Effector memory CD4-positive, alpha-beta T cell (primary cell): ENCODE measurements around the gene MYO1B.

Source experiments
- DNase-seq, 3 donors: peaks; one replicate each; pipeline ENCODE4 v3.0.0-alpha.2; 2020
- H3K27ac ChIP-seq: 2 replicates; pipeline ENCODE4 v1.7.0; 2013; ENCODE audit warnings: mild to moderate bottlenecking, low read length, moderate library complexity; ENCODE audit not compliant: insufficient read depth, poor library complexity, severe bottlenecking
- H3K27me3 ChIP-seq: replicated peaks from 2 replicates; pipeline ENCODE4 v1.7.0; 2013; ENCODE audit warnings: mild to moderate bottlenecking, low read length; ENCODE audit not compliant: insufficient read depth, control insufficient read depth, poor library complexity, severe bottlenecking
- H3K36me3 ChIP-seq: 2 replicates; pipeline ENCODE4 v1.7.0; 2013; ENCODE audit warnings: mild to moderate bottlenecking, low read length, moderate library complexity; ENCODE audit not compliant: control insufficient read depth, insufficient read depth
- H3K4me1 ChIP-seq: 2 replicates; pipeline ENCODE4 v1.7.0; 2013; ENCODE audit warnings: low read length, mild to moderate bottlenecking; ENCODE audit not compliant: control insufficient read depth, insufficient read depth, poor library complexity, severe bottlenecking
- H3K4me3 ChIP-seq: 2 replicates; pipeline ENCODE4 v1.7.0; 2013; ENCODE audit warnings: low read length, low read depth, mild to moderate bottlenecking; ENCODE audit not compliant: insufficient read depth, poor library complexity, severe bottlenecking
- H3K9me3 ChIP-seq: 2 replicates; pipeline ENCODE4 v1.7.0; 2013; ENCODE audit warnings: mild to moderate bottlenecking, low read length, moderate library complexity; ENCODE audit not compliant: control insufficient read depth

Gene MYO1B

DNA sequence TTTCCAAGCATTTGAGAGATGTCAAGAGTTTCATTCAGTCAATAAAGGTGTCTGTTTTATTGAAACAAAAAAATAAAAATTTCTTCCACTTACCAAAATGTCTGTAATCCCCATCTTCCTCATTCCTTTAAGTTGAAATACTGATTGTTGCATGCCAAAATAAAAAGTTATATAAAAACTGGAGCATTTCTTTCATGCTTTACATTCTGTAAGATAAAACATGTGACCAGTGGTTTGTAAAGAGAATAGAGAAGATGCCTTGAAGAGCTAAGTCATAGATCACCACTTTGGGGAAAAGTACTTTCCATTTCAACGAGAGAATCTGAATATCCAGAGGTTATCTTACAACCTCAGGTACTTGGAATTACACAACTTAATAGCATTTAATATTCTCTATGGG, 35.9 kb upstream of the MYO1B start:
- Histone ChIP-seq H3K27me3 (no peaks in the 10 kb centered on the region), H3K4me1 (no peaks in the 10 kb centered on the region), H3K4me3 (no peak overlapping the region), H3K9me3 (no peaks in the 10 kb centered on the region), H3K27ac (no peak overlapping the region), H3K36me3 (no peaks in the 10 kb centered on the region)
- no peak for DNase-seq

DNA sequence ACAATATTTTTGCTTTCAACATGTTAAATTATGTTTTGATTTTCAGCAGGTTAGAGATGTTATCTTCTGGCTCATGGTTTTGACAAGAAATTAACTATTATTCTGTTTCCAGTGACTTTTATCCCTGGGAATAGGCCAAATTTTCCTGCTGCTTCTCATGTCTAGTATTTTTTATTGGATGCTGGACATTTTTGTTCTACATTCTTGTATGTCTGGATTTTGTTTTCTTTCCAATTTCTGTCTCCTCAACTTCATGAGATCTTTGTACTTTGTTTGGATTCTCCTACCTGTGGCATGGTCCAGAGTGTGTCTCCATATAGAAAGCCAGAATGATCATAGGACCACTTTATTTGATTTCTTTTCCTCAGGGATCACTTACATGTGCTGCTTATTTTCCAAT, 33.1 kb upstream of the MYO1B start:
- no peaks in the 10 kb centered on the region for H3K27me3 ChIP-seq
- no peak for DNase-seq
- no peaks in the 10 kb centered on the region for H3K9me3 ChIP-seq
- no peak overlapping the region for H3K4me3 ChIP-seq
- no peak overlapping the region for H3K27ac ChIP-seq
- H3K36me3 ChIP-seq = no peaks in the 10 kb centered on the region
- no peaks in the 10 kb centered on the region for H3K4me1 ChIP-seq

DNA sequence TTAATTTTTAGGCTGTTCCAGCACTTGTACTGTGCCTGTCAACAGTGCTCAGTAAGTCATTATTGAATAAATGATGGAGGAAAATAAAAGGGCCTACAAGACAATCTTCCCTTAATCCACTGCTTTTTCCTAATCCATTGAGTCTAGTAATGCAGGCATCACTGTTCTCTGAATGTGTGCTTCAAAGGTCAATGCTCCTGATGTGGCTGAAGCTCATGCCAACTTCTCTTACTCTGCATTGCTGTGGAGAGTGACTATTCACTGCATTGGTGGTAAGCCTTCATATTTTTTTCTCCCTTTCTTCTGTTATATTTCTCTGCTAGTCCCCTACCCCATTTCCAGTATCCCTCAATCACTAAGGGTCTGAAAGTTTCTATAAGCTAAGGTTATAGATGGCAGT, 31.9 kb upstream of the MYO1B start:
- H3K36me3 ChIP-seq = no peaks in the 10 kb centered on the region
- no peaks in the 10 kb centered on the region for H3K27me3 ChIP-seq
- H3K4me1 ChIP-seq = no peaks in the 10 kb centered on the region

DNA sequence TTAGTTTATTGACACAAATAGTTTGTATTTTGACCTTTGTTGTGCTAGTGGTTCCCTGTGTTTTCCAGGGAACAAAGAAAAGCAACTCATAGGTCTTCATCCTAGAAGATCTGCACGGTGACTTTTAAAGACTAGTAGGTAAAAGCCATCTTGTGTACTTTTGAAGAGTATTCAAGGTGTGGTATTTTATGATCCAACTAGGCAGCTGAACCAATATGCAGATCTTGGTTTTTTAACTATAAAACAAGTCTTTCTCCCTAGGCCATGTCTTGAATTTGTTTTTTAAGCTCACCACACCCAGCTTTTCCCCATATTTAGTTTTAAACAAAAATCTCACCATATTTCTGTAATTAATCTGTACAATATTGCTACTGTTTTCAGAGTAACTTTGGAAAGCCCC, 30.0 kb upstream of the MYO1B start:
- Histone ChIP-seq H3K4me1 (no peaks in the 10 kb centered on the region), H3K27ac (no peak overlapping the region), H3K4me3 (no peak overlapping the region), H3K27me3 (no peaks in the 10 kb centered on the region), H3K9me3 (no peaks in the 10 kb centered on the region), H3K36me3 (no peaks in the 10 kb centered on the region)
- DNase-seq = no peak

More for the DNA sequence above, 31.9 kb upstream of the MYO1B start:
- H3K27ac ChIP-seq = no peak overlapping the region
- DNase-seq = no peak
- H3K9me3 ChIP-seq = no peaks in the 10 kb centered on the region
- no peak overlapping the region for H3K4me3 ChIP-seq

DNA sequence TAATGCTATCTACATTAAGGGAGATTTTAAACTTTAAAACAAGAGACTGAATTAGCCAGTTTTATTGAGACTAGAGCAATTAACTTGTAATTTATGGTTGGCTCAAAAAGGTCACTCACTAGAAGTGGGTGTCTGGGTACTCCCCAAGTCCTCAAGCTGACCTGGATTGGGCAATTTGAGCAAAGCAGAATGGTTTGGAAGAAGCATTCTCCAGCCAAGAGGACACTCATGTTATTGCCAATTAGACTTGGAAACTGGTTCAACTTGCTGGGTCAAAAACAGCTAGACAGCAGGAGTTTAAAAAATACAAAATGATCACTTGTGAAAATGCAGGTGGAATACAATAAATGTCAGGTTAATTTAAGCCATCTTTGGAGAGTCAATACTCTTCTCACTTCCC, 29.5 kb upstream of the MYO1B start:
- Histone ChIP-seq H3K4me3 (no peak overlapping the region), H3K27me3 (no peaks in the 10 kb centered on the region), H3K4me1 (no peaks in the 10 kb centered on the region), H3K36me3 (no peaks in the 10 kb centered on the region), H3K27ac (no peak overlapping the region), H3K9me3 (no peaks in the 10 kb centered on the region)
- no peak for DNase-seq

DNA sequence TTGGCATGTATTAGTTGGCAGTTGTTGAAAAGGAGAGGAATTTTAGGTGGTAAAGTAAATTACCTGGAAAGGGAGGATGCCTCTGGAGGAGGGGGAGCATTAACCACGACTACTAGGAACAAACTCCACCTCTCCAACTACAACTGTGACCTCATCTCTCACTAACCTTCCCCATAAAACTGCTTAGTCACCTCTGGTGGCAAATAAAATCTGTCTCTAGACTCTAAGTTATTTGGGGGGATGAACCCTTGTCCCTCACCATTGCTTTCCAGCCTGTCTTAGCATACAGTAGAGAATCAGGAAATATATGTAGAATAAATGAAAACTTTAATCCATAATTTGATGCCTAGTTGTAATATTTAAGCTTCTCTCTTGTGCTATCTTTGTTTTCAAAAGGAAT, 27.6 kb upstream of the MYO1B start:
- H3K36me3 ChIP-seq = no peaks in the 10 kb centered on the region

DNA sequence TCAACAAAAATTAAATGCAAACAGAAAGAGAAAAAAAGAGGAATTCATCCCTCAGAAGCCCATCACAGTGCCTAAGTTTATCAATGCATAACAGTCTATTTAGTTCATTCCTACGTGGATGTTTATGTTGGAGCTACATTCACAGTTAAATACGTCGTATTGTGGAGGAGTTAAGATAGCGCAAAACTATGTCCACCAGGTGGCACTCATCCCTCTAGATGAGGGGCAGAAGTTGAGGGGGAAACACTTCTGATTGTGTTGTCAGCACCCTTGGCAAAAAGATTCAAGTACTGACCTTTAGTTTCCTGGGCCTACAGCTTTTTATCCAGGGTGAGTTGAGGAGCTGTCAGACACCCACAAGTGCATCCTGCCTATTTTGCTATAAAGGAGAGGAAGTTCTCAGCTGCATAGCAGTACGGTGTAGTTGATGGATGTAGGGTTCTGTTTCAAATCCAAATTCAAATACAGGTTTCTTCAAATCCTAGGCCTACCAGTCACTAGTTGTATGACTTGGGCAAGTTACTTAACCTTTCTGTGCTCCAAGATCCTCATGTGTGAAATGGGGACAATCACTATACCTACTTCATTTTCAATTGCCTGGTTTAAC, 26.8 kb upstream of the MYO1B start:
- Histone ChIP-seq H3K27ac (no peak overlapping the region), H3K9me3 (no peaks in the 10 kb centered on the region), H3K4me3 (no peak overlapping the region), H3K36me3 (no peaks in the 10 kb centered on the region), H3K4me1 (no peaks in the 10 kb centered on the region), H3K27me3 (no peaks in the 10 kb centered on the region)
- DNase-seq = no peak

More for the DNA sequence above, 27.6 kb upstream of the MYO1B start:
- Histone ChIP-seq H3K4me3 (no peak overlapping the region), H3K27me3 (no peaks in the 10 kb centered on the region), H3K27ac (no peak overlapping the region), H3K9me3 (no peaks in the 10 kb centered on the region), H3K4me1 (no peaks in the 10 kb centered on the region)
- no peak for DNase-seq

DNA sequence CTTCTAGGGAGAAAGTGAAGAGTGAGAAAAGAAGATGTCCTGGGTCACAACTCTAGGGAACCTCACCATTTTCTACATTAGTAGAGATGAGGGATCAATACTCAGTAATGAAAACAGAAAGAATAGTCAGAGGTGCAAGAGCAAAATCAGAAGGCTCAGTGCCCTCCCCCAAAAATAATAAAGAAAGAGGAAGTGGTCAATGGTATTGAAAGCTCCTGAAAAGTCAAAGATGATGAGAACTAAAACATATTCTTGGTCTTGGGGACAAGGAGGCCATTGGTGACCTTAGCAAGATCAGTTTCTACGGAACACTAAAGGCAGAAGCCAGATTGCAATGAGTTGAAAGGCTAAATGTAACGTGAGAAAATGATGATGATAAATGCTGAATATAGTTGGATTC, 24.5 kb upstream of the MYO1B start:
- H3K36me3 ChIP-seq = no peaks in the 10 kb centered on the region
- no peak overlapping the region for H3K27ac ChIP-seq
- H3K27me3 ChIP-seq = no peaks in the 10 kb centered on the region
- H3K9me3 ChIP-seq = no peaks in the 10 kb centered on the region
- no peak for DNase-seq
- H3K4me1 ChIP-seq = no peaks in the 10 kb centered on the region
- H3K4me3 ChIP-seq = no peak overlapping the region

DNA sequence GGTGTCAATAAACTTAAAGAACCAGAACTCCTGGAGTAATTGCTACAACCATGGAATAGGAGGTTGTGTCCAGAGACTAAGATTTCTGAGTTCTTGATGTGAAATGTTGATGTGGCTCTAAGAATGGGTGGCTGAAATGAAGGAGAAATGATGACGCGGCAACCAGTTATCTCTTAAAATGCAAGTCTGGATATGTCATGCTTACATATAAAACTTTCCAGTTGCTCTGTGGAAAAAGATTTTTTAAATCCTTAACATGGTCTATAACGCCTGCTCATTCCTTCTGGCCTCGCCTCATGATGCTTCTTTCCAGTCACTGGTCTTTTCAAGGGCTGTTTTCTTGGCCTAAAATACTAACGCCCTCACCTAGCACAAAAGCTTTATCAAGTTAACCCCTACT, 23.5 kb upstream of the MYO1B start:
- no peaks in the 10 kb centered on the region for H3K9me3 ChIP-seq
- DNase-seq = no peak
- H3K4me3 ChIP-seq = no peak overlapping the region
- H3K36me3 ChIP-seq = no peaks in the 10 kb centered on the region
- no peaks in the 10 kb centered on the region for H3K27me3 ChIP-seq
- no peak overlapping the region for H3K27ac ChIP-seq
- H3K4me1 ChIP-seq = no peaks in the 10 kb centered on the region

DNA sequence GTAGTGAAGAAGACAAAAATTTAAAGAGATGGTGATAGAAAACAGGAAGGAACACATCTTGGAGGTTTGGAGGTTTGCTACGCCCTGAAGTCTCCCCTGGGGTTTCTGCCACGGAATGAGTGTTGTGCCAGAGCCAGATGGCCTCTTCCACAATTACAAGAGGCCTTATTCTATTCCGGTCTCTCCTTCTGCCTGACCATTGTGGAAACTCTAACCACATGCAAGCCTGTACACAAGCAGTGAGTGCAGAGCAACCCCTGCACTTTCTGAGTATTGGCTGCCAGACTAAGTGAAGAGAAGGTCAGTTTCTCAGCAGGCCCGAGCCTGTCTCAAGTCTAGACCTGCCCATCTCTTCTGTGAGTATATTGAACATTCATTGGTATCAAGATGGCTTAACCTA, 22.7 kb upstream of the MYO1B start:
- H3K4me3 ChIP-seq = no peak overlapping the region
- no peak for DNase-seq
- H3K9me3 ChIP-seq = no peaks in the 10 kb centered on the region
- no peak overlapping the region for H3K27ac ChIP-seq
- H3K27me3 ChIP-seq = no peaks in the 10 kb centered on the region
- H3K36me3 ChIP-seq = no peaks in the 10 kb centered on the region
- H3K4me1 ChIP-seq = no peaks in the 10 kb centered on the region

DNA sequence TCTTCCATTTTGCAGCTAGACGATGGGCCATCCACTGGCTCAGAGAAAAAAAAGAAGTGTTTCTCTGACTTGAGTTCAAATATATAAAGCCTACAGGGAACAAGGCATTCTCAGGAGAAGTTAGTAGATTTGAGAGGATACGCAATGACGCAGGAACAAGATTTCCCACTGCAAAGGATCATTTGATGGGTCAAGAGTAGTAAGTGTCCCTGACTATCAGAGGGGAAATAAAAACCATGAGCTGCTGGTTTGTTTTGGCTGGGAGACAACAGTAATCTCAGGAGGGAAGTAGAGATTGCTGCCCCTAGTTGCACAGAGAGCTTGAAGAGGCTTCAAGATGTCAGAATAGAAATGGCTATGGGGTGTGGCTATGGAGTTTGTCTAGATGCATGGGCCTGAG, 22.3 kb upstream of the MYO1B start:
- no peaks in the 10 kb centered on the region for H3K36me3 ChIP-seq
- no peak overlapping the region for H3K27ac ChIP-seq
- H3K9me3 ChIP-seq = no peaks in the 10 kb centered on the region
- H3K4me1 ChIP-seq = no peaks in the 10 kb centered on the region
- DNase-seq = no peak
- H3K4me3 ChIP-seq = no peak overlapping the region
- H3K27me3 ChIP-seq = no peaks in the 10 kb centered on the region
